Measurements from ENCODE around the gene ASCC3. TPM values are rescaled to one million over a fixed set of nuclear protein-coding genes. Genes with fewer than 3 reads are reported as not detected.

ASCC3 gene
- polyA plus RNA-seq, 2 of the 4 experiments (the other 2 are of a cell fraction) = 17.4 to 35.3 TPM

DNA sequence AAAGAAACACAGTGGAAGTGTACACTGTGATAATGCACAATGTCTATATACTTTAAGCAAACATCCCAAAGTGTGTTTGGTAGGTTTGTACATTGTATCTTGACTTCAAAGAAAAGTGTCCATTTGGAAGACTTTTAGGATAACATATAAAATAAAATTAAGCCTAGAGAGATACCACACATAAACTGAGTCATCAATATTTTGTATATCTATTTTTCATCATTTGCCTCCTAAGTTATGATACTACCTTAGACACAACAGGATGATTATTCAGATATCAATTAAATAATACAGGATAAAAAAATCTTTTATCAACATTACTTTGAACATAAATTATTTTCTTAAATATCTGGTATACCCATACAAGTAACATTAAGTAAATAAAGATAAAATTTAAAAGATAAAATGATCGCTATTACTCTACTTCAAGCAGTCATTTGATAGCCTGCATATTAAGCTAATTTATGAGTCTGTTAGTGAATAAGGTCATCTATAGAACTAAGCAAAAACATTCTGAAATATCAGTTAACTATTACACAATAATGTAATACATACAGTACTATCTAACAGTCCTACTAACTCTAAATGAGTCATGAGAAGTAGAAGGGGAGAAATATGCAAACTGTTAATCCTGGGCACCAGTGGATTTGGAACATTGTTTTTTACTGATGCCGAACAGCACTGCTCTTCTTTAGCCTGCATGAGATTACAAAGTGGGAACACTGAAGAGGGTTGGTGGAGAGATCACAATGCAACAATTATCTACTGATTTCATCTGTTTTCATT is 258.0 kb downstream of the ASCC3 start:
- H3K4me1 ChIP-seq = peaks cover 9% of the 10 kb centered on the region
- TF ChIP-seq HEYL (CRISPR knock-in tag; IDR thresholded peaks at IDR 0.05) (no peak), MAFK (IDR thresholded peaks at IDR 0.05; ENCODE audit: partially characterized antibody) (peak; percentile 4)
- ChIA-PET CTCF (no interaction called here), POLR2A (no interaction called here)
- H3K4me2 ChIP-seq = no peak overlapping the region
- ATAC-seq (no peak), DNase-seq (ENCODE audit: low read depth in 1 of 2, low spot score in 1 of 2) (no peak), FAIRE-seq (no peak)
- no peak overlapping the region for H3K4me3 ChIP-seq
- WGBS (ENCODE audit: missing lambda C conversion rate) = 92% methylated on average over 2 of the region's 2 CpGs
- no peaks in the 10 kb centered on the region for H3K9me3 ChIP-seq
- no peak overlapping the region; a peak in 1 of 6 replicates for H3K27ac ChIP-seq

- H3K9me3 ChIP-seq = no peaks in the 10 kb centered on the region
- TF ChIP-seq MAFK (IDR thresholded peaks at IDR 0.05; ENCODE audit: partially characterized antibody) = no peak
- no peak for TF ChIP-seq NR3C1 (IDR thresholded peaks at IDR 0.05)
- no peak for TF ChIP-seq KDM5A (IDR thresholded peaks at IDR 0.05)
- TF ChIP-seq RAD21 (conservative IDR thresholded peaks at IDR 0.05 in 1 of 2, IDR thresholded peaks at IDR 0.05 in 1 of 2) = no peak
- TF ChIP-seq CHD2 (IDR thresholded peaks at IDR 0.05; ENCODE audit: low read length, partially characterized antibody) = no peak
- TF ChIP-seq NPAS2 (CRISPR knock-in tag; IDR thresholded peaks at IDR 0.05; ENCODE audit: borderline replicate concordance) = no peak
- TF ChIP-seq ZFP36 (IDR thresholded peaks at IDR 0.05; ENCODE audit: borderline replicate concordance, partially characterized antibody) = no peak
- no peak for TF ChIP-seq JUNB (IDR thresholded peaks at IDR 0.05)
- TF ChIP-seq MAZ (IDR thresholded peaks at IDR 0.05; ENCODE audit: borderline replicate concordance, low read depth, low read length) = no peak
- TF ChIP-seq FOXS1 (CRISPR knock-in tag; IDR thresholded peaks at IDR 0.05) = no peak
- no peak for TF ChIP-seq HOXB13 (CRISPR knock-in tag; IDR thresholded peaks at IDR 0.05; ENCODE audit: low read depth)
- TF ChIP-seq, protein P1, sequence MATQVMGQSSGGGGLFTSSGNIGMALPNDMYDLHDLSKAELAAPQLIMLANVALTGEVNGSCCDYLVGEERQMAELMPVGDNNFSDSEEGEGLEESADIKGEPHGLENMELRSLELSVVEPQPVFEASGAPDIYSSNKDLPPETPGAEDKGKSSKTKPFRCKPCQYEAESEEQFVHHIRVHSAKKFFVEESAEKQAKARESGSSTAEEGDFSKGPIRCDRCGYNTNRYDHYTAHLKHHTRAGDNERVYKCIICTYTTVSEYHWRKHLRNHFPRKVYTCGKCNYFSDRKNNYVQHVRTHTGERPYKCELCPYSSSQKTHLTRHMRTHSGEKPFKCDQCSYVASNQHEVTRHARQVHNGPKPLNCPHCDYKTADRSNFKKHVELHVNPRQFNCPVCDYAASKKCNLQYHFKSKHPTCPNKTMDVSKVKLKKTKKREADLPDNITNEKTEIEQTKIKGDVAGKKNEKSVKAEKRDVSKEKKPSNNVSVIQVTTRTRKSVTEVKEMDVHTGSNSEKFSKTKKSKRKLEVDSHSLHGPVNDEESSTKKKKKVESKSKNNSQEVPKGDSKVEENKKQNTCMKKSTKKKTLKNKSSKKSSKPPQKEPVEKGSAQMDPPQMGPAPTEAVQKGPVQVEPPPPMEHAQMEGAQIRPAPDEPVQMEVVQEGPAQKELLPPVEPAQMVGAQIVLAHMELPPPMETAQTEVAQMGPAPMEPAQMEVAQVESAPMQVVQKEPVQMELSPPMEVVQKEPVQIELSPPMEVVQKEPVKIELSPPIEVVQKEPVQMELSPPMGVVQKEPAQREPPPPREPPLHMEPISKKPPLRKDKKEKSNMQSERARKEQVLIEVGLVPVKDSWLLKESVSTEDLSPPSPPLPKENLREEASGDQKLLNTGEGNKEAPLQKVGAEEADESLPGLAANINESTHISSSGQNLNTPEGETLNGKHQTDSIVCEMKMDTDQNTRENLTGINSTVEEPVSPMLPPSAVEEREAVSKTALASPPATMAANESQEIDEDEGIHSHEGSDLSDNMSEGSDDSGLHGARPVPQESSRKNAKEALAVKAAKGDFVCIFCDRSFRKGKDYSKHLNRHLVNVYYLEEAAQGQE (IDR thresholded peaks at IDR 0.05) = no peak
- TF ChIP-seq TFCP2L1 (CRISPR knock-in tag; IDR thresholded peaks at IDR 0.05) = no peak
- TF ChIP-seq NFE2L2 (conservative IDR thresholded peaks at IDR 0.05; ENCODE audit: low read length) = no peak
- TF ChIP-seq HEYL (CRISPR knock-in tag; IDR thresholded peaks at IDR 0.05) = no peak
- TF ChIP-seq RNF2 (IDR thresholded peaks at IDR 0.05; ENCODE audit: borderline replicate concordance, low read depth) = no peak
- TF ChIP-seq, protein P2, sequence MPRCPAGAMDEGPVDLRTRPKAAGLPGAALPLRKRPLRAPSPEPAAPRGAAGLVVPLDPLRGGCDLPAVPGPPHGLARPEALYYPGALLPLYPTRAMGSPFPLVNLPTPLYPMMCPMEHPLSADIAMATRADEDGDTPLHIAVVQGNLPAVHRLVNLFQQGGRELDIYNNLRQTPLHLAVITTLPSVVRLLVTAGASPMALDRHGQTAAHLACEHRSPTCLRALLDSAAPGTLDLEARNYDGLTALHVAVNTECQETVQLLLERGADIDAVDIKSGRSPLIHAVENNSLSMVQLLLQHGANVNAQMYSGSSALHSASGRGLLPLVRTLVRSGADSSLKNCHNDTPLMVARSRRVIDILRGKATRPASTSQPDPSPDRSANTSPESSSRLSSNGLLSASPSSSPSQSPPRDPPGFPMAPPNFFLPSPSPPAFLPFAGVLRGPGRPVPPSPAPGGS (IDR thresholded peaks at IDR 0.05) = no peak
- no peak for TF ChIP-seq TP53 (CRISPR knock-in tag; IDR thresholded peaks at IDR 0.05)
- no peak for TF ChIP-seq SMC3 (IDR thresholded peaks at IDR 0.05)
- POLR2A ChIA-PET = interaction anchor here (0.7 kb wide), 1 partner anchor 10 kb away, joined by 3 read pairs; no protein-coding TSS in a partner anchor
- FAIRE-seq = no peak
- H3K4me1 ChIP-seq = peaks cover 15% of the 10 kb centered on the region
- CTCF ChIA-PET = no interaction called here
- ATAC-seq = no peak
- H3K27ac ChIP-seq = no peak overlapping the region
- WGBS (ENCODE audit: missing lambda C conversion rate) = 100% methylated on average over 3 of the region's 3 CpGs
- DNase-seq (ENCODE audit: low read depth in 1 of 2, low spot score in 1 of 2) = no peak
- H3K4me3 ChIP-seq = no peak overlapping the region
- no peak overlapping the region for H3K4me2 ChIP-seq
These were observed 260.9 kb downstream of the ASCC3 start for GRCh38 chr6:100620085-100620840.
